Stimulated activated CD4-positive, alpha-beta T cell treated with anti-CD3 and anti-CD28 coated beads, TNF-alpha, amount 100 ng/mL, for 48 hours (primary cell): Measurements from ENCODE around the gene RBKS.
"Not testable (repeated sequence)": the region's sequence is repeated elsewhere in the genome, so short reads cannot be mapped to it uniquely, and the experiment has no call there.

Experiments used
- DNase-seq, 3 donors: peaks; one replicate each; pipeline ENCODE4 v3.0.0-alpha.2; 2020; ENCODE audit warnings: low read depth in 3 of 3

RBKS gene

DNA sequence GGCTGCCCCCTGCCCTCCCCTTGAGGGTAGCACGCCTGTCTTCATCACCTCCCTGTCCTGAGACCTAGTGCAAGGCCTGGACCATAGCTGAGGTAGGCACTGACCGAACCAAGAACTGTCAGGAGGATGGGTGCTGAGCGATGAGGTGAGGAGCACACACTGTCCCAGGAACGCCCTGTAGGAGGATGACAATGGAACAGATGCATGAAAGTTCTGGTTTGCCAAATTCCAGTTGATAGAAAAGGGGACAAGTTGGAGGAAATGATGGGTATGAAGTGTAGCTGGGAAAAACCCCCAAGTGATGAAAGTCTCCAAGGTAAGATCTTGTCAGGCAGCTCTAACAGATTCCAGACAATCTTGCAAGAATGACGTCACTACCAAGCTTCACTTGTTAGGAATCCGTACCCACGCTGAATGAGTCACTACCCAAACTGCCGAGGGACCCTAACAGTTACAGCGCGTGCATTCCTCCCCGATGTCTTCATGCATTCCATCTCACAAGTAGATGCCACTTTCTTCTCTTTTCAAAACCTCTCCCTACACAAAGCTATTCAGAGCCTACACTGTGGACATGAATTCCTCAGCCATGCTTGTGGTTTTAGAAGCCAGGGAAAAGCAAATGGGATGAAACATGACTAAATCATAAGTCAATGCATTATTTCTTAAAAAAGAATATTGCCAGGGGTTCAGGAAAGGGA is 91.1 kb downstream of the RBKS start:
- no peak for DNase-seq

DNA sequence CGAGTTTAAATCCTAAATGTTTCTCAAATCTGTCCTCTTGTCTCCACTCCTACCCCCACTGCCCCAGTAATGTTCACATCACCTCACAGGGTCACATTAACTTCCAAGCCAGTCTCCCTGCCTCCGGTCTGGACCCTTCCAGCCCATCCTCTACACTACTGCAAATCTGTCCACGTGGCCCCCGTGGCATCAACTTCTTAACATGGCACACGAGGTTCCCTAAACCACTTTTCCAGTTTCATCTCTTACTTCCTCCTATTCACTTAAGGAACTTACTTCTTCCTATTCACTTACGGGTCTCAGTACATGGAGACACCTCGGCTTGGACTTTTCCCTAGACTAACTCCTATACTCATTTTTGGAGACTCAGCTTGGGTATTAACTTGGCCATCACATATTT is 91.7 kb downstream of the RBKS start:
- DNase-seq, result no peak

DNA sequence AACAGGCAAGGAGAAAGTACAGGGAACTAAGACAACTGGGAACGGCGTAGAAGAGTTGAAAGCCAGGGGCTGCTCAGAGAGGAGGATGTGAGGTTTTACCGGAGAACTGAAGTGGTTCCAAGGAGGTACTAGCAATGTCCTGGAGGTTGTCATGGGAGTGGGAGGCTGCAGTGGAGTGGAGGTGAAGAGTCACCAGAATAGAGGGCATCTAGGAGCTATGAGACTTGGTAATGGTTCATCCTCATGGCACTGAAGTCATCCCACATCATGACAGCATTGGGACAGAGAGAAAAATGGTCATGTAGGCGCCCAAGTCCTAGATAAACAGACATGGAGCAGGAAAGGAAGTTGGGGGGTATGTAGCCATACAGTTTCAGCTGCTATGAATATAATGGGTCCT is 92.3 kb downstream of the RBKS start:
- DNase-seq, result no peak

DNA sequence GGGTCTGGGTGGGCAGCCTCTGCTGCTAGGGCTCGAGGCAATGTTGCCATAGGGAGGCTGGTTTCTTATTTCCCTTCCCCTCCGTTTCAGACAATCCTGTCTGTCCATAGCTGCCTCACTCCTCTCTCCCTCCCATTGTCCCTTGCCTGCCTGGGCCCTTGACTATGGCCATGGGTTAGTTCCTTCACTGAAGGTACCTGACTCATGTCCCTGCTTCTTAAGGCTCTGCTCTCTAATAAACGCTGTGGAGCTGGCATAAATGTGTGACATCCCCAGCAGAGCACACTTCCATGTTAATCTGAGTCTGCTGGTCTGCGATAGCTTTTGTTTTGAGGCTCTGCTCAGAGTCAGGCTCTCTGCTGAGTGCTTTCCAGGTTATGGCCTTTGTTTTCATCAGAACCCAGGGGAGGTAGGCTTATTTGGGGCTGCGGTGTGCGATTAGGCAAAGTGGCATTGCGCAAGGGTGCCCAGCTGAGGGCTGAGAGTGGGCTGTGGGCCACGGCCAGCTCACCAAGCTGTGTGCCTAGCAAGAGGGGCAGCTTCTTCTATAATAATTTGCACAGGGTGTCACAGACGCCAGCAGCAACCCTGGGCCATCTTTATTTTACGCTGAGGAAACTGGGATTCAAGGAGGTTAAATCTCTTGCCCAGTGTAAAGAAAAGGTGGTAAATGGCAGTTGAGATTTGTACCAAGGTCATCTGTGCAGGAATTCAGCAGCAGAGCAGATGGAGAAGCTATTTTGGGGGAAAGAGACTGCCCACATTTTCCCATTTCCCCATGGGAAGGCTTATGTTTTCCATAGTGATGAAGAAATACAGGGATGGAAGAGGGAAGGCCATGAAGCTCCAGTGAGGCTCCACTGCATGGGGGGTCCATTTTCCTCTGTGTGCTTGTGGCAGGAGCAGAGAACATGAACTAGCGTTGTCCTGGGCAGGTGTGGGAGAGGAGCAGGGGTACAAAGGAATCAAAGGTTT is 93.1 kb downstream of the RBKS start:
- no peak for DNase-seq

DNA sequence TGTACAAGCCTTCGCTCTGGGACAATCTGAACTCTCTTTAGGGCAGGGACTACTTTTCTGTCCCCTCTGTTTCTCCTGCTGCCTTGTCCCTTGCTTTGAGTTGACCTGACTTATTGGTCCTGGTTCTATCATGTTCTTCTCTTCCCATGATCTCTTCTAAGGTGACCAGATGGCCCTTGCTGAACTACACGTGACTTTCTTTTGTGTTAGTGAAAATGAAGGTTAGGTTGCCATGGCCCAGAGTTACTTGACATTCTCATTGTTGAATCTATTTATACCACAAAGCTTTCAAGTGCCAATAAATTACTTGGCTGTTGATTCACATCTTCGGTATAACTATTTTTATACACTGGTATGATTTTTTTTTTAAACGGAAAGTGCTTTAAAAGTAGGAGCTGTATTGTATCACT is 94.3 kb downstream of the RBKS start:
- no peak for DNase-seq

DNA sequence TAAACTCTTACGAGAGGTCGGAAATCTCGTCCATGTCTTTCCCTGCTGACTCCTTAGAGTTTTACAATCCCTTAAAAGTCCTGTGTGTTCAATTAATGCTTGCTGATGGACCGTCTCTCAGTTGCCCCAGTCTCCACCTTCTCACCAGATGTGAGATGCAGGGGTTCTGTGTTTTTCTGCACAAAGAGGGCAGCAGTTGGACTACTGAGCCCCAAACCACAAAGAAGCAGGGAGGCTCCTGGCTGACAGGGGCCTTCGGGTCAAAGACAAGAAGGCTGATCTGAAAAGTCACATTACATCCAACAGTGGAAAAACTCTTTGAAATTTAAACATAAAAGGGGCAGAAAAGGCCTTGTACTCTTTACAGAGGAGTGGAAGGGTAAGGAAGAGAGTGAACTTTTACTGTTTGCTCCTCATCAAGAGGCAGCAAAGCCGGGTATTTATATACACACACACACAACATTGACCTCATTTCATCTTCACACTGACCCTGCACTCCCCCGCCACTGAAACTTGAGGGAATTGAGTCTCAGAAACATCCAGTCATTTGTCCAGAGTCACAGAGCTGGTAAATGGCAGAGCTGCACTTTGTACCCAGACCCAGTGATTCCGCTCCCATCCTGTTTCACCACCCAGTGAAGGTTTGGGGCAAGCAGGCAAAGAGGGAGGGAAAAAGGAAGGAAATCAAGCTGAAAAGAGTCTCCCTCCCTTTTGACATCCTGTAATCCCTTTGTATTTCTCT is 94.9 kb downstream of the RBKS start:
- no peak for DNase-seq

DNA sequence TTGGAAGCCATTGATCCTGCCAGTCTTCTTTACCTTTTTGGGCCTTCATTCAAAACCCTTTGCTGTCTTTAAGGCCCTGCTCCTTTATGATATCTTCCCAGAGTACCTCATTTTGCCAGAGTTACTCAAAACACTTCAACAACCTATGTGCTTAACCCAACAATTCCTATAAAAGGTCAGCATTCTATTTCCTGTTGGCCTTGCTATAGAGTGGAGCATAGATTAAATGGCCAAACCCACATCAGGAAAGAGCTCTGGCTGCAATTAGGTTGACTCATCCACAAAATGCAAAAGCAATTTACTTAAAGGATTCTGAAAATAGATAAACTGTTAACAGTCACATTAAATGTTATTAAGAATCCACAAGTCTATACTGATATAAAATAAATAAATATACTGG is 97.4 kb downstream of the RBKS start:
- DNase-seq, result no peak

DNA sequence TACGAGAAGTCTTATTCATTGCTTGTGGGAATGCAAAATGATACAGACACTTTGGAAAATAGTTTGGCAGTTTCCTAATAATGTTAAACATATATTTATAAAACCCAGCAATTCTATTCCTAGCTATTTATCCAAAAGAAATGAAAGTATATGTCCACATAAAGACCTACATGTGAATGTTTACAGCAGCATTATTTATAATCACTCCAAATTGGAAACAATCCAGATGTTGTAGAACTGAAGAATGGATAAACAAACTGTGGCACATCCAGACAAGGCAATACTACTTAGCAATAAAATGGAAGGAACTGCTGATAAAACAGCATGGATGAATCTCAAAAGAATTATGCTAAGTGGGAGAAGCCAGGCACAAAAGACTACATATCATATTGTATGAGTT is 99.4 kb downstream of the RBKS start:
- no peak for DNase-seq

DNA sequence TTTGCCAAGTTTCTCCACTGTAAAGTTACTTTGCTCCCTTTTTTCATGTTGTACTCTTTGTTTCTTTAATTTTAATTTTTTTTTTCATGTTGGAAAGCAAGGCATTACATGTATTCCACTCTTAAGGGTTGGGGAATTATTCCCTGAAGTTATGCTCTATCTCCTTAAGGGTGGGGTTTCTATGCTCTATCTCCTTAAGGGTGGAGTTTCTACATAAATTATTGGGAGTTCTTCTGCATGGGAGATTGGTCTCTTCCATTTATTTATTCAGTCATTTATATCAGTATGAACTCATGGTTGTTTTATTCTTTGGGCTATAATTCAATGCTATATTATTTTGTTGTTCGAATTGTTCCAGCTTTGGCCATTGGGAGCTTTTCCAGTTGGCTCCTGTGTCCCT is 107.5 kb downstream of the RBKS start:
- no peak for DNase-seq

DNA sequence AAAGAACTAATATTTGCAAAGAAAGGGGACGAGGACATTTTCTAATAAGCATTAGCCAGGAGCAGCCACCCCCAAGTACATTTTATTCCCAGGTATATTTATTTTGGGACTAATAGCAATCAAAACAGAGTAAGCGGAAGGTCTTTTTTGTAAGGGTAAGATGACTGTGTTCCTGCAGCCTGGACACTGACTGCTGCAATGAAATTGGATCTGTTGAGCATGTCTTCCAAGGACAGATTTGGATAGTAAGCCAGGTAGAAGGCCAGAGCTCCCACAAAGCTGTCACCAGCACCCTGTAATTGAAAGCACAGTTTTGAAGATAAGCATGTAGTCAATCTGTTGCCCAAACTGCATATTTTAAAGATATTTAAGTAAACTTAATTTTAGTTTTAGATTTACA is 108.7 kb downstream of the RBKS start:
- no peak for DNase-seq

DNA sequence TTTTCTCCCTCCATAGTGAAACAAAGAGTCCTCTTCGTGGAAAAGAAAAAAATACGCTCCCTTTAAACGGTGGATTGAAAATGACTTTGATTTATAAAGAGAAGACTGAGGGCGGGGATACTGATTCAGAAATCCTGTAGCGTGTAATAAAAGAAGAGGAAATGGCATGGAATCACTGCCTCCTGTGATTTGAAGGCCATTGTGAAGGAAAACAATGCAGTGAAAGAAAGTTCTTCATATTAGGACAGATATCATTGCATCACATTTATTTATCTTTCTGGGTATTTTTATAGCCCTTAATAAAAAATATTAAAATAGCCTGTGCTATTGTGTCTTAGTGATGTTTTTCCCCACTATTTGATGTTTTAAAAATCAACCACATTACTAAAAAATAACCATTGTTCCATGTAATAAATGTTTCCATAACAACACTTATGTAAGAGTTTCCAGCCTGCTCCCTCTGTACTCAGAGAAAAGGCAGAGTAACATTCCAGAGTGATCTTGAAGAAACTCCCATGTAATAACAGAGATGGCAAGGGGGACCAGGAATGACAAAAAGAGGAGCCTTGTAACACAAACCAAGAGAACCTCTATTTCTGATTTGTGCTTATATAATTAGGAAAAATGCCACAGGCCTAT is 110.7 kb downstream of the RBKS start:
- DNase-seq, result no peak

DNA sequence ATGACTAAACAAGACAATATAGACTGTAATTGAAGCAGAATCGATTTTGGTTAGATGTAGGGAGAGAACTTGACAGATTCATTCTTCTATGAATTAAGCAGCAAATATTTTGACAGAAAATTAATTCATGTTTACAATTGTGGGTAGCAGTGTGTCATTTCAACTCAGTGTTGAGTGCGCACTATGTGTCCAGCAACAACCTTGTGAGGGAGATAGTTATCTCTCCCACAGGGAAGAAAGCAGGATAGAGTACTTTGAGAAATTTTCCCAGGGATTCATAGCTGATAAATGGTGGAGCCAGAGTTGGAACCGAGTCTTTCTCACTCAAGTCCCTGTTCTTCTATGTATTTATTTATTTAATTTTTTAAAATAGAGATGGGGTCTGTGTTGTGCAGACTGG is 113.5 kb downstream of the RBKS start:
- no peak for DNase-seq

DNA sequence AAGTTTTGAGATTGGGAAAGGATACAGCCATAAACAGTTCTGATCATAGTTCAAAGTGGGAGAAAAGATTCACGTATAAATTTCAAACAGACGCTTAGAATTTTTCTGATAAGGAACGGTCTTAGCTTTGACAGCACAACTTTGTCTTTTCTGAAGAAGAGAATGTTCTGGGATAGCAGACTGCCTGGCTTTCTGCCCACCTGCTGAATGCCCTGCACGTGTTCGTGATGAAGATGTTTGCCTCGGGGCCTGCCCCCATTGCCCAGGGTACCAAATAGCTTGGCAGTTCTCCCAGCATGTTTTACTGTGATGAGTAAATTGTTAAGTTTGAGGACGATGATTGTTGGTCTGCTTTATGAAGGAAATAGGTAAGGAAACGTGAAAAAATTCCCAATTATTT is 114.1 kb downstream of the RBKS start:
- DNase-seq, result no peak

DNA sequence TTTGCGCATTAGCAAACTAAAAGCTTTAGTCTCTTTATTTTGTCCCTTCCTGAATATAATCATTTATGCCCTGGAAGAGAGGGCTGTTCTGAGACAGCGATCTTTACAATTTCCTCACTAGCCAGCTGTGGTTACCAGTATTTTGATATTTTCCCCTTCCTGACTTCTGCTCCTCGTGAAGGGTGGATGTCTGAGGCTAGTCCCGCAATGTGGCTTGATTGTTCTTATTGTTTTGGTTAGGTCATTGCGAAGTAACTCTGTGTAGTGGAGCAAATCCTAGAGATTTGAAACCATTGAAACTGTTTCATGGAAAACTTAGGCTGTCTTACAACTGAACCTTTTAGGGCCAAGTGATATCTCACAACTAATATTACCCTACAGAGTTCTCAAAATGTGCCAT is 116.2 kb downstream of the RBKS start:
- DNase-seq, result no peak

DNA sequence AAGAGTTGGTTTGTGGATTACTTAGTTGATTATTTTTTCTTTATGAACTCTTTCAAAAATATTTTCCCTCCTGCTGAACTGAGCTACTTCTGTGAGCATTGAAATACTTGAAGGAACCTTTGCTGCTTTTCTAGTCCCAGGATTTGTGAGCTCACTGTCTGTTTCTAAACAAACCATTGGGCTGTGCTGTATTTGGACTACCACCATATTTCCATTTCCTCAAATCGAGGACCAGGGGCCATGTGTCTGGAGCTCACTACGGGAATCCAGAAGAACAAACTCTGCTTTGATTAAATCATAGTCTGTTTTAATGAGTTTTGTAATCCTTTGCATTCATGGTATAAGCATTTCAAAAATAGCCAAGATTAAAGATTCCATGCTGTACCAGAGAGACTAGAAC is 117.4 kb downstream of the RBKS start:
- no peak for DNase-seq

DNA sequence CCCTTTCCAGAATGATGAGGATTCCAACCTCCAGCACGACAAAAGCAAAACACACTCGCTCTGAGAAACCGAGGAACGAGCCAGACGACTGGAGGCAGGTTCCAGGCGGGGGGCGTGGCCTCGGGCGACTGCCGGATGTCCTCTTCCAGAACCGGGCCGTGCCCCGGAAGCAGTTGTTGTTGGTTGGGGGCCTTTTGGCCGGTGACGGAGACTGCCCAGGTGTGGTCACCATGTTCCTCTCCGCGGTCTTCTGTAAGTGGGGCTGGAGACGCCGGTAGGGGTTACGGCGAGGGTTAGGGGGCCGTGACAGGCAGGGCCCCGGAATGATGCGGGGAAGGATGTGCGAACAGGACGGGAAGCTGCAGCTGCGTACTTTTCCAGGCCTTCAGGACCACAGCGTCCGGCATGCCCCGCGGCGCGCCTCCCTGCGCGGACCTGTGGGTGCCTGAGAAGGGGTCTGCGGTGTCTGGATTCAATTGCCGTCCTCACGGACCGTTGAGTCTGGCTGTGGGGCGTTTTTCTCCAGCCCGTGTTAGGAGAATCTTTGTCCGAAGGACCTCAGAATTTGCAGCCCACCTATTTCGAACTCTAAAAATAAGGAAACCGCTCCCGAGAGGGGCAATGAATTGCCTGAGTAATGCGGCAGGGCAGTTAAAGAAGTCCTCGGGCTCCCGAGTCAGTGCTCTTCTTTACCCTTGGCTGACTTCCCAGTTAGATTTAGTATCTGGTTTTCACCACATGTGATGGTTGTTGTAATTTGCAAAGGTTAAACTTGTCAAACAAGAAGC is 118.4 kb downstream of the RBKS start, which contains the start of gene MRPL33:
Gene MRPL33 (plus strand): TSS at position 172 of the 788 bp plus-strand sequence. CDS start 59 bp downstream, at position 231.
- DNase-seq, result peak; percentile 82 to 96 (median 83)

DNA sequence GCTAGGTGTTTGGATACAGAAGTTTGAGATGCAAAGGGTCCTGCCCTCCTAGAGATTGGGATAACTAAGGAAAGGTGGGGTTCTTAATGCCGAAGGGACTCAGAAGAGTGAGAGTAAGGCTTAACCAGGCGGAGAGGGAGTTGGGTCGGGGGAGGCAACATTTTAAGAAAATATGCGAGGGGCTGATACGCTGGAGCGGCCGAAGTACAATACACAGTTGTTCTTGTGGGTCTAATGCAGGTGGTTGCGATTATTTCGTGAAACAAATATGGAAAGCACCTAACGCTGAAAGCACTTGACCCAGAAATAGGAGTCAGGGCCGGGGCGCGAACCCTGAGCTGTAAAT is 119.0 kb downstream of the RBKS start:
- no peak for DNase-seq

DNA sequence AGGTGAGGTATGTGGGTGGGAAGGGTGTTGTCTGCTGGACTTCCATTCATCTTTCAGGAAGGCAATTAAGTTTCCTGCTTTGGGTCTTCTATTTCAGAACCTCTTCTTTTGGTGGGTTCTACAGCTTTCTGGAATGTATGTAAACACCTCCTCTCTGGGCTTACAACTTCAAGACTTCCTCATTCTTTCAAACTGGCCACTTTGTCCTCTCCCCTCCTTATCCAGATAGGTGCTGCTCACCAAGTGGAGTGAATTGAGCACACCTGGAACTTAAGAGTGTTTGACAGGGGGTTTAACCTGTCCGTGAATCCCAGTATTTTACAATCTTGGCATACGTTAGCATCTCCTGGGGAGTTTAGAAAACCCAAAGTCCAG is 123.9 kb downstream of the RBKS start:
- no peak for DNase-seq

DNA sequence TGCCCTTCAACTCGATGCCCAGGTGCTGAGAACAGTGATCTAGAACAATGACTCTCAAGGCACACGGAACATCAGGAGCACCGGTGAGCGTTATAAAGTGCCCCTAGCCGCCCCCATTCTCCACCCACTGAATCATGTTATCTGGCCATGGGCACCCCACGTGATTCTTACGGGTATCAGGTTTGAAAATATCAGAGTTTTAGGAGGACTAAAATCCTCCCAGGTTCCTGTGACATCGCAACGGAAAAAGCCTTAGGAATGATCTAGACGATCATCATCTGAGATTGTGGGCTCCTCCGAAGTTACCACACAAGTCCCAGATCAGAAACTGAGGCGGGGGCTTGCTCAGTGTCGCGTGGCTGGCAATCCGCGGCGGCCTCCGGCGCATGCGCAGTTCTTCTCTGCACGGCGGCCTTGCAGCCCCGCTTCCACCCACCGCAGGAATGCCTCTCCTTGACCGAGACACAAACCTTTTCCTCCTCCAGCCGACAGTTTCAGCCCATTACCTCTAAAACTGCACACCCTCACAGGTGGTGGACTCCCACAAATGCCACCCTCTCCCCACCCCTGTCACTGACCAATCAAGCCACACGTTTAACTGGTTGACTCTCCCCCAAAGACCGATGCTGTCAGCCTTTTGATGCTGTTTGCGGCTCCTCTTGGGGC is 124.4 kb downstream of the RBKS start:
- peak; percentile 11 to 27 (median 22) for DNase-seq

DNA sequence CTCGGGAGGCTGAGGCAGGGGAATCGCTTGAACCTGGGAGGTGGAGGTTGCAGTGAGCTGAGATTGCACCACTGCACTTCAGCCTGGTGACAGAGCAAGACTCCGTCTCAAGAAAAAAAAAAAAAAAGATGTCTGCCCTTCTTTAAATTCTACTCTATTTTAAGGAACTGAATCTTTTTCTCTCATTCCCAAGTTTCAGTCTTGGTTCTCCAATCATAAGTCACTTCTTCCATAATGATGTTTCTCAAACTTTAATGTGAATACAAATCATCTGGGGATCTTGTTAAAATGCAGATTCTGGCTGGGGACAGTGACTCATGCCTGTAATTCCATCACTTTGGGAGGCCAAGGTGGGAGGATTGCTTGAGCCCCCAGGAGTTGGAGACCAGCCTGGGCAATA is 125.7 kb downstream of the RBKS start:
- DNase-seq, result not testable (repeated sequence)

DNA sequence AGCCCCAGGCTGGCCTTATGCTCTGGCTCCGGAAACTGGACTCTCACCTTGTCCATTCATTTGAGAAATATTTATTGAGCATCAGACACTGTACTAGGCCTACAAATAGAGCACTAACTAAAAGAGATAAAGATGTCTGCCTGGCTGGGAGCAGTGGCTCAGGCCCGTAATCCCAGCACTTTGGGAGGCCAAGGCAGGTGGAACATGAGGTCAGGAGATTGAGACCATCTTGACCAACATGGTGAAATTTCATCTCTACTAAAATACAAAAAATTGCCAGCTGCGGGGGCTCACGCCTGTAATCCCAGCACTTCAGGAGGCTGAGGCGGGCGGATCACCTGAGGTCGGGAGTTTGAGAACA is 126.3 kb downstream of the RBKS start:
- DNase-seq, result no peak
